Measurements from ENCODE around the gene RINL.

Gene RINL

GRCh38 chr19:38877781-38878574, at the start of gene RINL:
TSS of gene RINL (minus strand) at chr19:38878275. CDS start at chr19:38876742, 1,533 bp downstream.
- H3K27me3 ChIP-seq, result no peaks in the 10 kb centered on the region
- H3K9me3 ChIP-seq, result no peaks in the 10 kb centered on the region
- TF ChIP-seq Cebpa-rat (IDR thresholded peaks at IDR 0.05), result no peak
- H3K9ac ChIP-seq, result peak within 1 kb of the TSS; percentile 93
- peak within 1 kb of the TSS; percentile 100 for H3K4me2 ChIP-seq
- H3K27ac ChIP-seq, result peak within 1 kb of the TSS; percentile 100
- peaks cover 14% of the 10 kb centered on the region; the same call in 1 of the 2 replicates for H3K36me3 ChIP-seq
- peaks cover 94% of the 10 kb centered on the region for H3K4me1 ChIP-seq
- H3K4me3 ChIP-seq, result peak within 1 kb of the TSS; percentile 63
- no peaks in the 10 kb centered on the region for H4K20me1 ChIP-seq

GRCh38 chr19:38924388-38924787, 46.3 kb upstream of the RINL start:
- H3K4me1 ChIP-seq, result peaks cover 7% of the 10 kb centered on the region
- no peaks in the 10 kb centered on the region for H3K9me3 ChIP-seq
- H3K27me3 ChIP-seq, result no peaks in the 10 kb centered on the region
- H3K9ac ChIP-seq, result no peak overlapping the region
- no peak overlapping the region for H3K4me2 ChIP-seq
- H4K20me1 ChIP-seq, result no peaks in the 10 kb centered on the region
- peaks cover 58% of the 10 kb centered on the region for H3K36me3 ChIP-seq
- TF ChIP-seq Cebpa-rat (IDR thresholded peaks at IDR 0.05), result no peak
- H3K4me3 ChIP-seq, result no peak overlapping the region
- no peak overlapping the region for H3K27ac ChIP-seq

- Histone ChIP-seq H3K27me3 (no peaks in the 10 kb centered on the region), H3K27ac (no peak overlapping the region), H3K4me3 (no peak overlapping the region), H3K4me1 (no peaks in the 10 kb centered on the region), H4K20me1 (no peaks in the 10 kb centered on the region), H3K4me2 (no peak overlapping the region), H3K9ac (no peak overlapping the region), H3K9me3 (no peaks in the 10 kb centered on the region), H3K36me3 (peaks cover 59% of the 10 kb centered on the region)
- TF ChIP-seq Cebpa-rat (IDR thresholded peaks at IDR 0.05), result no peak
Observed at GRCh38 chr19:38922482-38922881, 44.4 kb upstream of the RINL start.

- H3K36me3 ChIP-seq, result peaks cover 56% of the 10 kb centered on the region
Observed at GRCh38 chr19:38921420-38922274, 43.6 kb upstream of the RINL start.

GRCh38 chr19:38920602-38921419, 42.7 kb upstream of the RINL start:
- H3K27me3 ChIP-seq, result no peaks in the 10 kb centered on the region
- H3K4me3 ChIP-seq, result no peak overlapping the region
- H3K36me3 ChIP-seq, result peaks cover 53% of the 10 kb centered on the region
- H3K27ac ChIP-seq, result peak overlapping the region; percentile 38; the same call in 1 of the 2 replicates
- no peak overlapping the region for H3K4me2 ChIP-seq
- peak overlapping the region; percentile 53; the same call in 1 of the 2 replicates for H3K9ac ChIP-seq
- H4K20me1 ChIP-seq, result no peaks in the 10 kb centered on the region
- no peaks in the 10 kb centered on the region for H3K9me3 ChIP-seq
- no peak for TF ChIP-seq Cebpa-rat (IDR thresholded peaks at IDR 0.05)
- H3K4me1 ChIP-seq, result no peaks in the 10 kb centered on the region

More at GRCh38 chr19:38921420-38922274, 43.6 kb upstream of the RINL start:
- Histone ChIP-seq H3K27ac (no peak overlapping the region), H3K27me3 (no peaks in the 10 kb centered on the region), H4K20me1 (no peaks in the 10 kb centered on the region), H3K4me1 (no peaks in the 10 kb centered on the region), H3K4me2 (no peak overlapping the region), H3K4me3 (no peak overlapping the region), H3K9me3 (no peaks in the 10 kb centered on the region), H3K9ac (no peak overlapping the region)
- TF ChIP-seq Cebpa-rat (IDR thresholded peaks at IDR 0.05), result no peak

- H3K4me2 ChIP-seq, result no peak overlapping the region
- H3K27me3 ChIP-seq, result no peaks in the 10 kb centered on the region
- H3K36me3 ChIP-seq, result peaks cover 53% of the 10 kb centered on the region
- no peaks in the 10 kb centered on the region for H3K4me1 ChIP-seq
- peak overlapping the region; percentile 53; the same call in 1 of the 2 replicates for H3K9ac ChIP-seq
- no peaks in the 10 kb centered on the region for H3K9me3 ChIP-seq
- H3K27ac ChIP-seq, result peak overlapping the region; percentile 38; the same call in 1 of the 2 replicates
- H4K20me1 ChIP-seq, result no peaks in the 10 kb centered on the region
- TF ChIP-seq Cebpa-rat (IDR thresholded peaks at IDR 0.05), result no peak
- H3K4me3 ChIP-seq, result no peak overlapping the region
Observed at GRCh38 chr19:38919837-38920601, 41.9 kb upstream of the RINL start.

GRCh38 chr19:38918526-38918925, 40.5 kb upstream of the RINL start:
- Histone ChIP-seq H3K27ac (no peak overlapping the region), H3K4me3 (no peak overlapping the region), H3K9ac (no peak overlapping the region), H3K4me2 (no peak overlapping the region), H3K27me3 (no peaks in the 10 kb centered on the region), H4K20me1 (no peaks in the 10 kb centered on the region), H3K4me1 (no peaks in the 10 kb centered on the region), H3K9me3 (no peaks in the 10 kb centered on the region), H3K36me3 (peaks cover 39% of the 10 kb centered on the region)
- TF ChIP-seq Cebpa-rat (IDR thresholded peaks at IDR 0.05), result no peak

GRCh38 chr19:38917921-38918491, 39.9 kb upstream of the RINL start:
- Histone ChIP-seq H3K4me2 (no peak overlapping the region), H3K27ac (no peak overlapping the region), H3K36me3 (peaks cover 37% of the 10 kb centered on the region), H3K9me3 (no peaks in the 10 kb centered on the region), H3K27me3 (no peaks in the 10 kb centered on the region), H4K20me1 (no peaks in the 10 kb centered on the region), H3K4me1 (peaks cover 5% of the 10 kb centered on the region; the same call in 1 of the 2 replicates), H3K4me3 (no peak overlapping the region), H3K9ac (0 out of 2 replicates have a peak overlapping the region, but pooled peaks have one; percentile 2)
- TF ChIP-seq Cebpa-rat (IDR thresholded peaks at IDR 0.05), result no peak
